Stimulated activated CD4-positive, alpha-beta T cell treated with anti-CD3 and anti-CD28 coated beads, Interleukin-4, amount 100 ng/mL, for 48 hours (primary cell): ENCODE measurements around the gene ARHGEF18.
"Not testable (repeated sequence)": the region's sequence is repeated elsewhere in the genome, so short reads cannot be mapped to it uniquely, and the experiment has no call there.

Source experiments
- DNase-seq, 2 donors: peaks; one replicate each; pipeline ENCODE4 v3.0.0-alpha.2; 2020; ENCODE audit warnings: low read depth in 2 of 2

The ARHGEF18 gene

GRCh38 chr19:7348587-7349230 lies at the start of gene ARHGEF18:
TSS of gene ARHGEF18 (plus strand) at chr19:7348937. CDS start at chr19:7362891, 13,954 bp downstream.
- peak in 1 of 2 donors; percentile 26 for DNase-seq

DNA sequence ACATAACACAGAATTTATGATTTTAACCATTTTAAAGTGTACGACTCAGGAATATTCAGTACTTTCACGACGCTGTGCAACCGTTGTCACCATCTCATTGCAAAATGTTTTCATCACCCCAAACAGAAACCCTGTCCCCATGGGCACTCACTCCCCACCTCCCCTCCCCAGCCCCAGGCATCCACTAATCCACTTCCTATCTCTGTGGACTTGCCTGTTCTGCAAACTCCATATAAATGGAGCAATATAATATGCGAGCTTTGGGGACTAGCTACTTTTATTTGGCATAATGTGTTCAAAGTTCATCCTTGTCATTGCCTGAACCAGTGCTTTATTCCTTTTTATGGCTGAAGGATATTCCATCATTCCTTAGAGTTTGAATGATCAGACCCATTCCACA lies 47.2 kb upstream of the ARHGEF18 start:
- no peak for DNase-seq

DNA sequence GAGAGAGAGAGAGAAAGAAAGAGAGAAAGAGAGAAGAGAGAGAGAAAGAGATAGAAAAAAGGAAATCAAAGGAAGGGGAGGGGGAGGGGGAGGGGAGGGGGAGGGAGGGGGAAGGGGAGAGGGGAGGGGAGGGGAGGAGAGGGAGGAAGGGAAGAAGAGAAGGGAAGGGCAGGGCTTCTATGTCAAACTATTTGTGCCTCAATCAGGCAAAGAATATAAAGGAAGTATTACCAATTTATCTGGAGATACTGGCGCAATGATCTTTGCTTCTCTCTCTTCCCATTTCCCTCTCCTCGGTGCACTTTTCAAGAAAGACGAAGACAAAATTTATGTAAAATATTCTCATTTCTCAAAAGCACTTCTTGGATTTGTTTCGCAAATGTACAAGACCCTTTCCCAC lies 45.3 kb upstream of the ARHGEF18 start:
- no peak for DNase-seq

DNA sequence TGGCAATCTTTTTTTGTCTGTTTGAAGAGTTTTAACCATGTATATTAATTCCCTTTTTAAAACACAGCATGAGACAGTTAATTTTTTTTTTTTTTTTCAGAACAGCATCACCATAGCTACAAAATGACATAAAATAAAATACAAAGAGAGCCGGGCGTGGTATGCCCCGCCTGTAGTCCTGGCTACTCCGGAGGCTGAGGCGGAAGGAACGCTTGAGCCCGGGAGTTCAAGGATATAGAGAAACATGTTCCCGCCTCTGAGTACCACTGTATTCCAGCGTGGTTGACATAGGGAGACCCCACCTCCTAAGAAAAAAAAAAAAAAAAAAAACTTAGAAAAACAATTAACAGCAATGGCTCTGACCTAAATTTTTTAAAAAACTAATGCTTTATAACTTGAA lies 44.5 kb upstream of the ARHGEF18 start:
- DNase-seq = no peak

DNA sequence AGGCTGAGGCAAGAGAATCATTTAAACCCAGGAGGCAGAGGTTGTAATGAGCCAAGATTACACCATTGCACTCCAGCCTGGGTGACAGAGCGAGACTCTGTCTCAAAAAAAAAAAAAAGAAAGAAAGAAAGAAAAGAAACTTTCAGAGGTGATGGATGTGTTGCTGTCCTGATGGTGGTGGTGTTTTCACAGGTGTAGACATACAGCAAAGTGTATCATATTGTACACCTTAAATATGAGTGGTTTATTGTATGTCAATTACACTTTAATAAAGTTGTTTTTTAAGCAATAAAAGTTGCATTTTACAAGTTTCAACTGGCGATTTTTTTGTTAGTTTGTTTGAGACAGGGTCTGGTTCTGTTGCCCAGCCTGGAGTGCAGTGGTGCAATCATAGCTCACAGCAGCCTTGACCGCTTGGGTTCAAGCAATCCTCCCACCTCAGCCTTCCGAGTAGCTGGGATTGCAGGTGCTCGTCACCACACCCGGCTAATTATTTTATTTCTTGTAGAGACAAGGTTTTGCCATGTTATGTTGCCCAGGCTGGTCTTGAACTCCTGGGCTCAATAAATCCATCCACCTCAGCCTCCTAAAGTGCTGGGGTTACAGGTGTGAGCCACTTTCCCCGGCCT lies 41.0 kb upstream of the ARHGEF18 start:
- DNase-seq = no peak

GRCh38 chr19:7308327-7308726 lies 40.4 kb upstream of the ARHGEF18 start:
- DNase-seq = not testable (repeated sequence)

DNA sequence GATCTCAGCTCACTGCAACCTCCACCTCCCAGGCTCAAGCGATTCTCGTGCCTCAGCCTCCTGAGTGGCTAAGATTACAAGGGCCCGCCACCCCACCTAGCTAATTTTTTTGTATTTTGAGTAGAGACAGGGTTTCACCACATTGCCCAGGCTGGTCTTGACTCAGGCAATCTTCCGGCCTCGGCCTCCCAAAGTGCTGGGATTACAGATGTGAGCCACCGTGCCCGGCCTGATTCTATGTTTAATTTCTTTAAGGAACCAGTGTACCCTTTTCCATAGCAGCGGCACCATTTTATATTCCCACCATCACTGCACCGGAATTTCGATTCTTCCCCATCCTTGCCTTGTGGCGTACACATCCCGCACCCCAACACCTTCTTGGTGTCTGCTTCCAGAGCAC lies 36.8 kb upstream of the ARHGEF18 start:
- DNase-seq = no peak

DNA sequence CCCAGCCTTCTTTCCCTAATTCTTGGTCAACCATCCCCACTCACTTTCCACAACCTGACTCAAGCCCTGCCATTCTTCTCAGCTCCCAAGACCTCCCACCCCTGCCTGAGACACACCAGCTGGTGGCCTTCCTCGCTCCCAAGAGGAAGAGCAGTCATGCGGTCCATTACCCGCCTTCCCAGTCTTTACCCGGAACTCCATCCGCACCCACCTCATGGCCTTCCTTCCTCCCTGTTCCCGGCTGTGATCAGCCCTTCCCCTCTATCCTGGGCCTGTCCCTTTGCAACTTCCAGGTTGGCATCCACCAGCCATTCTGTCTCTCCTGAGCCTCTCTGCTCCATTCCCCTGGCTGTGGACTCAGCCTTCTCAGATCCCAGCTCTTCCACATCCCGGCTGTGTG lies 35.9 kb upstream of the ARHGEF18 start:
- no peak for DNase-seq

DNA sequence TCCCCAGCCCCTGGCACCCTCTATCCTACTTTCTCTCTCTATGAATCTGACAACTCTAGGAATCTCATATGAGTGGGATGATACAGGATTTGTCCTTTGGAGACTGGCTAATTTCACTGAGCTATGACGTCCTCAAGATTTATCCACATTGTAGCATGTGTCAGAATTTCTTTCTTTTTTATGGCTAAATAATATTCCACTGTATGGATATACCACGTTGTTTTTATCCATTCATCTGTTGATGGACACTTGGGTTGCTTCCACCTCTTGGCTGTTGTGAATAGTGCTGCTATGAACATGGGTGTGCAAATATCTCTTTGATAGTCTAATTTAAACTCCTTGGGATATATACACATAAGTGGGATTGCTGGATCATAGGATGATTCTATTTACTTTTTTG lies 30.6 kb upstream of the ARHGEF18 start:
- DNase-seq = no peak

DNA sequence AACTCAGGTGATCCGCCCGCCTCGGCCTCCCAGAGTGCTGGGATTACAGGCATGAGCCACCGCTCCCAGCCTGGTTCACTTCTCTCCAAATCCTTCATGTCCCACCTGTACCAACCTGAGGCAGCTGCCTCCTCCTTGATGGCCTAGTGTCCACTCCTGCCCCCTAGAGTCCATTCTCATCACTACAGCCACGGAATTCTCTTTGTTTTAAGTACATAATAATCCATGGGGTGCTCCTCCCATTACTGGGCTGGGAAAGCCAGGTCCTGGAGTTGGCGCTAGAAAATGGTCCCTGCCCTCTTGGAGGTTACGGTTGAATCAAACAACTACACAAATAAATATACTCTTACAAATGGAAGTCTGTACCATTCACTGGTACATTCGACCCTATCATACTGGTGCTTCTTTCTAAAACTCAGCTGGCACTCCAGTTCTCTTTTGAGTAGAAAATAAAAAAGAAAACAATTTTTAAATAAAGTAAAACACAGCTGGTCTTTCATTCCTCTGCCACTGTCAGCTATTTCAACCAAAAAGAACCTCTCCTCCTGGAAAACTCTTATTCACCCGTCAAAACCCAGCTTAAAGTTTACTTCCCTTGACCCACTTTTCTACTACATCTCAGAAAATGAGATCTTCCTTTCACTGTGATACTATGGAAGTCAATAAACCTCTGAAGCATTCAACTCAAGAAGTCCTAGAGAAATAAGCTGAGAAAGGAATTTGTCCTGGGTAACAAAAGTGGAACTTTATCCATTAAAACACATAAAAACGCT lies 22.4 kb upstream of the ARHGEF18 start:
- DNase-seq = peak in 1 of 2 donors; percentile 43

DNA sequence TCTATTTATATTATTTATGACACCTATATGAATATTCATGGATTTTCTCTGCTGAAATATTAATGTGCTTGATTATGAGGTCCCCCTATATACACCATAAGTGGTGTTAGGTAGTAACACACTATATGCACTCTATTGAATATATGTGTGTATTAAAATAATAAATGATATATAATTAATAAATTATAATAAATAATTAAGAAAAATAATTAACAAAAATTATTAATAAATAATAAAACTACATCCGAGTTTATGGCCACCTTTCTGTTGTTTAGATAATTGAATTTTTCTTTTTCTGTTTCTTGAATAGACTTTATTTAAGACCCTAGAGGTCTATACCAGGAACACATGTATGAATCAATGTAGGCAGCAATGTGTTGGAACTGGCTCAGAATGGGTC lies 20.9 kb upstream of the ARHGEF18 start:
- no peak for DNase-seq

- DNase-seq = no peak
Measured at GRCh38 chr19:7328647-7329046, 20.1 kb upstream of the ARHGEF18 start.

DNA sequence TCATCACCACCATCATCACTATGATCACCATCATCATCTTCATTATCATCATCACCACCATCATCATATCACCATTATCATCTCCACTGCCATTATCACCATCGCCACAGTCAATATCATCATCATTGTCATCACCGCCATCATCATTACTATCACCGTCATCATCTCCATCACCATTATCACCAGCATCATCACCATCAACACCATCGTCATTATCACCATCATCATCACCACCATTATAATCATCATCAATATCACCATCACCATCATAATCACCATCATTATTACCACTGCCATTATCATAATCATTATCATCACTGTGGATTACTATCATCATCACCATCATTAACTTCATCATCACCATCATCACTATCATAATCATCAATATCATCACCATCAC lies 17.3 kb upstream of the ARHGEF18 start:
- no peak for DNase-seq

DNA sequence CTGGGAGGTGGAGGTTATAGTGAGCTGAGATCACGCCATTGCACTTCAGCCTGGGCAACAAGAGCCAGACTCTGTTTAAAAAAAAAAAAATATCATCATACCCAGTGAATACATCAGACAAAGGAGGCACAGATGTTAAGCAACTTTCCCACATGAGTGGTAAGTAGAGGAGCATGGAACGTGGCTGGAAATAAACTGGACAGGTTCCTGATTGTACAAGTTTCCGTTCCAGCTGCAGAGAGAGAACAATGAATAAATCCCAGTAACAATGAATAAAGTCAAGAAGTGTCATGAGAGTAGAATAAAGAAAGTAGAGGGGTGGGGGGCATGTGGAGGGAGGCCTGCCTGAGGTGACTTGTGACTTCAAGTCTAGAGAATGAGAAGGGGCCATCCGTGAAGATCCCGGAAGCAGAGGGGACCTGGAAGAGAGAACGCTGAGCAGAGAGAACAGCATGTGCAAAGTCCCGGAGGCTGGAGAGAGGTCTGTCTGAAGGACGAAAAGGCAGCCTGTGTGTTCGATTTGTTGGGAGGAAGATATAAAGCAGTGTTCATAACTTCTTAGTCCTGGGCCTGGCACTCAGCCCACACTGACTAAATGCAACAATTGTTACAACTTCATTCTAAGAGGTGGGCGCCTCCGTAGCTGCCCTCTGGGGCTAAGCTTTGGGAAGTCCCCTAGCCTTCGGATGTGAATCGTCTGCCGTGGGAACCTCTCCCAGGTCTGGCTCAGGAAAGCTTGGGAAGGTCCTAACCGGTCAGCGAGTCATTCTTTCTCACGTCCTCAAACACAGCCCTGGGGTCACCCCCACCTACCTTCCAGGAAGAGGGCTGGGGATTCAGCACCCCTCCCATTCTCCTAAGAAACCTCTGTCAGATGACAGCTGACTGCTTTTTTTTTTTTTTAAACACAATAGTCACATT lies 15.3 kb upstream of the ARHGEF18 start:
- no peak for DNase-seq

DNA sequence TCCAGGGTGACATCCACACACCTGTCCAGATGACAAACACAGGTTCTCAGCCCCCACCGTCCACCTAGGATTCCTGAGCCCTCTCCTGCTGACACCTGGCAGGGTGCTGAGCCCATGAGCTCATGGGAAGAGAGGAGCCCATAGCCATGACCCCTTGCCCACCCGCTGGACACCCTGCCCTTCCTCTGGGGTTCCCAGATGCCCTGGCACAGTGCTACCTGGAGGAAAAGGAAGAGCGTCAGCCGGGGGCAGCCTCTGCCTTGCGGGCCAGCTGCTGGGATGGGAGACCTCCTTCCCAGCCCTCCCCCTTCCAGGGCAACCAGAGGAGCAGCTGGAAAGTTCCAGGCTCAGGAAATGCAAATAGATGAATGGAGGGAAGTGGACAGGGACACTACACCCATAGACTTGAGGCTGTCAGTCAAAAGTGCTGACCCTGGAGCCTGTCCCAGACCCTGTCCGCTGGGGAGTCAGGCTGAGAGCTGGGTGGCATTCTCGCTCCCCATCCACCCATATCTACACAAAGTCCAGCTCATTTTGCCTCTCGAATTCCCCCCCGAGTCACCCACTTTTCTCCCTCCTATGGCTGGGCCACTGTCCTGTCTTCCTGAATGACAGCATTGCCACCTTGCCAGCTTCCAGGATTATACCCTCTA lies 12.3 kb upstream of the ARHGEF18 start:
- DNase-seq = no peak

GRCh38 chr19:7337380-7338194 lies 11.2 kb upstream of the ARHGEF18 start:
- DNase-seq = no peak

DNA sequence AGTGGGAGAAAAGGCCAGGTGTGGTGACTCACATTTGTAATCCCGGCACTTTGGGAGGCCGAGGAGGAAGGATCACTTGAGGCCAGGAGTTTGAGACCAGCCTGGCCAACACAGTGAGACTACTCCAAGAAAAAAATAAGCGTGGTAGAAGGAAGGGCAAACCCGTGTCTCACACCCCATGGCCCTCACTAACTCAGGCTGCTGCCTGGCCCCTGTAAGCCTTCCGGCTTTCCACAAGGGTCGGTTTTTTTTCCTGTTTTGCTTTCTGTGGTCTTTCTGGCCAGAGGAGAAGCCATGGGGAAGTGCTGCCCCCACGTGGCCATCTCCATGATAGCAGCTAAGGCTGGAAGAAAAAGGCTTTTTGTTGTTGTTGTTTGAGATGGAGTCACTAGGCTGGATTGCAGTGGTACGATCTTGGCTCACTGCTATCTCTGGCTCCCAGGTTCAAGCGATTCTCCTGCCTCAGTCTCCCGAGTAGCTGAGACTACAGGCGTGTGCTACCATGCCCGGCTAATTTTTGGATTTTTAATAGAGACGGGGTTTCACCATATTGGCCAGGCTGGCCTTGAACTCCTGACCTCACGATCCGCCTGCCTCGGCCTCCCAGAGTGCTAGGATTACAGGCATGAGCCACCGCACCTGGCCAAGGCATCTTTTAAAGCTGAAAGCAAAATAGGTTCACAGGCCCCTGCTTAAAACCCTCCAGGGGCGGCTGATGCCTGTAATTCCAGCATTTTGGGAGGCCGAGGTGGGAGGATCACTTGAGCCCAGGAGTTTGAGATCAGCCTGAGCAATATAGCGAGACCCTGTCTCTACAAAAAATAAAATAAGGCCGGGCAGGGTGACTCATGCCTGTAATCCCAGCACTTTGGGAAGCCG lies 7.5 kb upstream of the ARHGEF18 start:
- DNase-seq = peak; percentile 77 to 92

DNA sequence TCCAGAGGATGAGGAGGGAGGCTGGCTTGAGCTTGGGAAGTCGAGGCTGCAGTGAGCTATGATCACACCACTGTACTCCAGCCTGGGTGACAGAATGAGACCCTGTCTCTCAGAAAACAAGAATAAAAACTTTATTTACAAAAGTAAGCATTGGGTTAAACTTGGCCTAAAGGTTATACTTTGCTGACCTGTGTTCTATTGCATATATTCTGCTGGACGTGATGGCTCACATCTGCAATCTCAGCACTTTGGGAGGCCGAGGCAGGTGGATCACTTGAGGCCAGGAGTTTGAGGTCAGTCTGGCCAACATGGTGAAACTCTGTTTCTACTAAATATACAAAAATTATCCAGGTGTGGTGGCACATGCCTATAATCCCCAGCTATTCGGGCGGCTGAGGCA lies 6.6 kb upstream of the ARHGEF18 start:
- DNase-seq = no peak

GRCh38 chr19:7346488-7346971 lies 2.2 kb upstream of the ARHGEF18 start:
- no peak for DNase-seq
